HL-60 (cell line): ENCODE data around the gene E2F4.
A peak's percentile ranks its signal among the peaks of the same experiment; 100 is the strongest.

Source experiments
- DNase-seq, 2 experiments: peaks; one replicate each; pipeline ENCODE4 v3.0.0-alpha.2; 2010 to 2020; ENCODE audit warnings: low read depth in 1 of 2, low spot score in 1 of 2
- H3K27ac ChIP-seq: fragments of 250-450 bp; sonication (Bioruptor Pico); replicated peaks from 2 replicates; pipeline ENCODE4 v1.5.1; 2020; ENCODE audit warnings: mild to moderate bottlenecking, moderate library complexity
- H3K27me3 ChIP-seq: fragments of 250-450 bp; sonication (Bioruptor Pico); 2 replicates; pipeline ENCODE4 v1.5.1; 2021; ENCODE audit warnings: mild to moderate bottlenecking, moderate library complexity; ENCODE audit not compliant: insufficient read depth, poor library complexity, severe bottlenecking
- H3K4me3 ChIP-seq: replicated peaks from 2 replicates; pipeline ENCODE4 v1.5.1; 2011; ENCODE audit warnings: mild to moderate bottlenecking, control low read depth, low read length; ENCODE audit not compliant: insufficient read depth
- GABPA ChIP-seq: IDR thresholded peaks from 2 replicates; pipeline ENCODE4 v1.6.1; 2012; ENCODE audit warnings: low read depth
- POLR2AphosphoS5 ChIP-seq: IDR thresholded peaks from 2 replicates; pipeline ENCODE4 v1.6.1; 2012; ENCODE audit warnings: low read depth
- SPI1 ChIP-seq: IDR thresholded peaks from 2 replicates; pipeline ENCODE4 v1.6.1; 2012; ENCODE audit warnings: low read depth, mild to moderate bottlenecking, borderline replicate concordance
- TF ChIP-seq, protein P1 (sequence below): IDR thresholded peaks from 2 replicates; pipeline ENCODE4 v1.6.1; 2012; ENCODE audit warnings: low read depth; ENCODE audit not compliant: insufficient replicate concordance
- TF ChIP-seq, protein P2 (sequence below): IDR thresholded peaks from one replicate; pipeline ENCODE4 v1.5.1; 2011; ENCODE audit warnings: low read length, control low read depth, inconsistent platforms; ENCODE audit not compliant: insufficient read depth

E2F4 gene

GRCh38 chr16:67229906-67230808 lies 38.2 kb downstream of the E2F4 start:
- TF ChIP-seq SPI1 (no peak), POLR2AphosphoS5 (peak; percentile 42; the same call in 1 of the 2 replicates)
- no peaks in the 10 kb centered on the region for H3K27me3 ChIP-seq
- H3K4me3 ChIP-seq, result no peak overlapping the region
- no peak overlapping the region for H3K27ac ChIP-seq
- DNase-seq, result no peak

GRCh38 chr16:67230809-67231660 lies 39.1 kb downstream of the E2F4 start:
- TF ChIP-seq GABPA (no peak), POLR2AphosphoS5 (no peak), SPI1 (no peak)
- TF ChIP-seq, protein P1, sequence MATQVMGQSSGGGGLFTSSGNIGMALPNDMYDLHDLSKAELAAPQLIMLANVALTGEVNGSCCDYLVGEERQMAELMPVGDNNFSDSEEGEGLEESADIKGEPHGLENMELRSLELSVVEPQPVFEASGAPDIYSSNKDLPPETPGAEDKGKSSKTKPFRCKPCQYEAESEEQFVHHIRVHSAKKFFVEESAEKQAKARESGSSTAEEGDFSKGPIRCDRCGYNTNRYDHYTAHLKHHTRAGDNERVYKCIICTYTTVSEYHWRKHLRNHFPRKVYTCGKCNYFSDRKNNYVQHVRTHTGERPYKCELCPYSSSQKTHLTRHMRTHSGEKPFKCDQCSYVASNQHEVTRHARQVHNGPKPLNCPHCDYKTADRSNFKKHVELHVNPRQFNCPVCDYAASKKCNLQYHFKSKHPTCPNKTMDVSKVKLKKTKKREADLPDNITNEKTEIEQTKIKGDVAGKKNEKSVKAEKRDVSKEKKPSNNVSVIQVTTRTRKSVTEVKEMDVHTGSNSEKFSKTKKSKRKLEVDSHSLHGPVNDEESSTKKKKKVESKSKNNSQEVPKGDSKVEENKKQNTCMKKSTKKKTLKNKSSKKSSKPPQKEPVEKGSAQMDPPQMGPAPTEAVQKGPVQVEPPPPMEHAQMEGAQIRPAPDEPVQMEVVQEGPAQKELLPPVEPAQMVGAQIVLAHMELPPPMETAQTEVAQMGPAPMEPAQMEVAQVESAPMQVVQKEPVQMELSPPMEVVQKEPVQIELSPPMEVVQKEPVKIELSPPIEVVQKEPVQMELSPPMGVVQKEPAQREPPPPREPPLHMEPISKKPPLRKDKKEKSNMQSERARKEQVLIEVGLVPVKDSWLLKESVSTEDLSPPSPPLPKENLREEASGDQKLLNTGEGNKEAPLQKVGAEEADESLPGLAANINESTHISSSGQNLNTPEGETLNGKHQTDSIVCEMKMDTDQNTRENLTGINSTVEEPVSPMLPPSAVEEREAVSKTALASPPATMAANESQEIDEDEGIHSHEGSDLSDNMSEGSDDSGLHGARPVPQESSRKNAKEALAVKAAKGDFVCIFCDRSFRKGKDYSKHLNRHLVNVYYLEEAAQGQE, result no peak
- TF ChIP-seq, protein P2, sequence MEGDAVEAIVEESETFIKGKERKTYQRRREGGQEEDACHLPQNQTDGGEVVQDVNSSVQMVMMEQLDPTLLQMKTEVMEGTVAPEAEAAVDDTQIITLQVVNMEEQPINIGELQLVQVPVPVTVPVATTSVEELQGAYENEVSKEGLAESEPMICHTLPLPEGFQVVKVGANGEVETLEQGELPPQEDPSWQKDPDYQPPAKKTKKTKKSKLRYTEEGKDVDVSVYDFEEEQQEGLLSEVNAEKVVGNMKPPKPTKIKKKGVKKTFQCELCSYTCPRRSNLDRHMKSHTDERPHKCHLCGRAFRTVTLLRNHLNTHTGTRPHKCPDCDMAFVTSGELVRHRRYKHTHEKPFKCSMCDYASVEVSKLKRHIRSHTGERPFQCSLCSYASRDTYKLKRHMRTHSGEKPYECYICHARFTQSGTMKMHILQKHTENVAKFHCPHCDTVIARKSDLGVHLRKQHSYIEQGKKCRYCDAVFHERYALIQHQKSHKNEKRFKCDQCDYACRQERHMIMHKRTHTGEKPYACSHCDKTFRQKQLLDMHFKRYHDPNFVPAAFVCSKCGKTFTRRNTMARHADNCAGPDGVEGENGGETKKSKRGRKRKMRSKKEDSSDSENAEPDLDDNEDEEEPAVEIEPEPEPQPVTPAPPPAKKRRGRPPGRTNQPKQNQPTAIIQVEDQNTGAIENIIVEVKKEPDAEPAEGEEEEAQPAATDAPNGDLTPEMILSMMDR, result no peak
- Histone ChIP-seq H3K27me3 (no peaks in the 10 kb centered on the region), H3K4me3 (no peak overlapping the region), H3K27ac (no peak overlapping the region)
- DNase-seq, result no peak

DNA sequence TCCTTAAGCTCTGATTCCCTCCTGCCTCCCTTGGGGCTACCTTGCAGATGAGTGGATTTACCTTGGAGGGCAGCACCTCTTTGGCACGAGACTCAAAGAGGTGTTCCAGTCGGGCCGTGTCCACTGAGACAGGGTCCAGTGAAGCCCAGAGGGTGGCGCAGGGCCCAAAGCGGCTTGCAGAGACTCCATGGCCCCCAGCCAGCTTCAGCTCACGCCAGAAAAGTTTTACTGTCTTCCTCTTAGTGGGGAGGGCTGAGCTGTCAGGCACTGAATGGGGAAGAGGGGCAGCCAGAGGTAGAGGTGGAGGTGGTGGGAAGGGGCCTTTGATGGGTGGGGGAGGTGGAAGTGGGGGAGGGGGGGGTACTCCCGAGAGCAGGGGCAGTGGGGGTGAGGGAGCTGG lies 41.6 kb downstream of the E2F4 start:
- Histone ChIP-seq H3K4me3 (no peak overlapping the region), H3K27me3 (no peaks in the 10 kb centered on the region), H3K27ac (no peak overlapping the region)
- no peak for DNase-seq
- TF ChIP-seq POLR2AphosphoS5 (no peak), SPI1 (no peak), GABPA (no peak)
- TF ChIP-seq, protein P2, result no peak
- TF ChIP-seq, protein P1, result no peak

- no peak overlapping the region for H3K4me3 ChIP-seq
- DNase-seq, result no peak
- TF ChIP-seq POLR2AphosphoS5 (no peak), SPI1 (no peak), GABPA (no peak)
- TF ChIP-seq, protein P1, result no peak
- TF ChIP-seq, protein P2, result no peak
- no peaks in the 10 kb centered on the region for H3K27me3 ChIP-seq
- H3K27ac ChIP-seq, result no peak overlapping the region
Observed at GRCh38 chr16:67234180-67234597, 42.2 kb downstream of the E2F4 start.
